WI38 (cell line): ENCODE data around the gene GALNTL6.

Experiments
- H3K4me3 ChIP-seq: 2 replicates; pipeline ENCODE4 v1.5.1; 2011; ENCODE audit warnings: low read depth, mild to moderate bottlenecking, control low read depth, low read length
- TF ChIP-seq, protein P1 (sequence below): IDR thresholded peaks from 2 replicates; pipeline ENCODE4 v1.5.1; 2012; ENCODE audit warnings: low read depth, mild to moderate bottlenecking, control low read depth, low read length

The GALNTL6 gene

DNA sequence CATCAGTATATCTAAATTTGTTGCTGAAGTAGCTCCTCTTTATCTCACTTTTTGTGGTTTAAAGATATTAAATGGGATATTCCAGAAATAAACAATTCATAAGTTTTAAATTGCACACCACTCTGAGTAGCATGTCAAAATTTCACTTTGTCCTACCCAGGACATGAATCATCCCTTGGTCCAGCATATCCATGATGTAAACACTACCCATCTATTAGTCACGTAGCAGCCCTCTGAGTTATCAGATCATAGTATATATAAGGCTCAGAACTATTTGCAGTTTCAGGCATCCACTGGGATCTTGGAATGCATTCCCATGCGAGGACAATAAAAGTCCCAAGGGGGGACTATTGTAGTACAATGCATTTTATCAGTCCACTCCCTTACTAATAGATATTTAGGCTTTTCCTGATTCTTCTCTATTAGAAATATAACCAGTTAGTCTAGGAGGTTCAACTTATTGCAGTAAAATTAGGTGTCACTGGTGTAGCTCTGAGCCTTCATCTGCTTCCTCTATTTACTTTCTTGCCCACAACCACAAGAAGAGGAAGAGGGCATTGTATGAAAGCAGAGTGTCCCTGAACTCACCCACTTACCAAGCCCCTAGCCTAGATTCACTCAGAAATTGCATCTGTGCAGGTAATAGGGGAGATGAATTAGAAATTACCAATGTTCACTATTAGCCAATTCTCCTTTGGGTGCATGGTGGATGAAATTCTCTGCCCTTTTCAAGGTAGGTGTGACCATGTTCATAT lies 945.6 kb downstream of the GALNTL6 start:
- H3K4me3 ChIP-seq, result no peak overlapping the region
- TF ChIP-seq, protein P1, sequence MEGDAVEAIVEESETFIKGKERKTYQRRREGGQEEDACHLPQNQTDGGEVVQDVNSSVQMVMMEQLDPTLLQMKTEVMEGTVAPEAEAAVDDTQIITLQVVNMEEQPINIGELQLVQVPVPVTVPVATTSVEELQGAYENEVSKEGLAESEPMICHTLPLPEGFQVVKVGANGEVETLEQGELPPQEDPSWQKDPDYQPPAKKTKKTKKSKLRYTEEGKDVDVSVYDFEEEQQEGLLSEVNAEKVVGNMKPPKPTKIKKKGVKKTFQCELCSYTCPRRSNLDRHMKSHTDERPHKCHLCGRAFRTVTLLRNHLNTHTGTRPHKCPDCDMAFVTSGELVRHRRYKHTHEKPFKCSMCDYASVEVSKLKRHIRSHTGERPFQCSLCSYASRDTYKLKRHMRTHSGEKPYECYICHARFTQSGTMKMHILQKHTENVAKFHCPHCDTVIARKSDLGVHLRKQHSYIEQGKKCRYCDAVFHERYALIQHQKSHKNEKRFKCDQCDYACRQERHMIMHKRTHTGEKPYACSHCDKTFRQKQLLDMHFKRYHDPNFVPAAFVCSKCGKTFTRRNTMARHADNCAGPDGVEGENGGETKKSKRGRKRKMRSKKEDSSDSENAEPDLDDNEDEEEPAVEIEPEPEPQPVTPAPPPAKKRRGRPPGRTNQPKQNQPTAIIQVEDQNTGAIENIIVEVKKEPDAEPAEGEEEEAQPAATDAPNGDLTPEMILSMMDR, result no peak

GRCh38 chr4:172760512-172760911 lies 947.3 kb downstream of the GALNTL6 start:
- TF ChIP-seq, protein P1, result no peak
- H3K4me3 ChIP-seq, result no peak overlapping the region

DNA sequence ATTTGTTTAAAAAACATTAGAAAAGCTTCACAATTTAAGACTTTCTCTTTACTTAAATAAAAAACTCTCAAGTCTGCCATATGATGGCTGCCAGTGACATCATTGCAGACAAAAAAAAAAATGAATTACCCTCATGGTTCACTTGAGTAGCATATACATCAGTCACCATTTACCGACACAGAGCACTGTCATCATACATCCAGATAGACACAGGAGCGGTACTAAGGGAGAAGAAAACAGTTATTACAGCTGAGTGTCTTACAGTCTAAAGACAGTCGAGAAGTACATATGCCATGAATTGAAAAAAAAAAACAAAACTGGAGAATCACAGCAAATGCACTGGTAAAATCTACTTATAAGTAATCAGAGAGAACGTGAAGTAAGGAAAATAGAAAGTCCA lies 949.7 kb downstream of the GALNTL6 start:
- TF ChIP-seq, protein P1, result no peak
- no peak overlapping the region for H3K4me3 ChIP-seq

DNA sequence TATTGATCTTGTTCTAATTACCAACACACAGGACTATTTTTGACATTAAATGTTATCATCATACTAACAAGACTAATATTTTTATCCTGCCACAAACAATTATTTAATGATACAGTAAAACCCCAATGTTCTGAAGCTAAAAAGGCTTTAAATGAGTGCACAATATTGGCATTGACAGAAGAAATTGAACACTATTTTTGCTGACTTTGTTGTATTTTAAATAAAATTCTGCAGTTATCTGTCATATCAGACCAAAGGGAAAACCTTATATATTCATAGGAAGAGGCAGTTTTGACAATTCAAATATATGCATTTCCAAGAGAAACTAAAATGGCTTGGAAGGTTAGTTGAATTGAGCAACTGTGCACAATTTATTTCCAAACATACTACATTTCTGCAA lies 957.6 kb downstream of the GALNTL6 start:
- TF ChIP-seq, protein P1, result no peak
- H3K4me3 ChIP-seq, result no peak overlapping the region

GRCh38 chr4:172772781-172773180 lies 959.6 kb downstream of the GALNTL6 start:
- H3K4me3 ChIP-seq, result no peak overlapping the region
- TF ChIP-seq, protein P1, result no peak

DNA sequence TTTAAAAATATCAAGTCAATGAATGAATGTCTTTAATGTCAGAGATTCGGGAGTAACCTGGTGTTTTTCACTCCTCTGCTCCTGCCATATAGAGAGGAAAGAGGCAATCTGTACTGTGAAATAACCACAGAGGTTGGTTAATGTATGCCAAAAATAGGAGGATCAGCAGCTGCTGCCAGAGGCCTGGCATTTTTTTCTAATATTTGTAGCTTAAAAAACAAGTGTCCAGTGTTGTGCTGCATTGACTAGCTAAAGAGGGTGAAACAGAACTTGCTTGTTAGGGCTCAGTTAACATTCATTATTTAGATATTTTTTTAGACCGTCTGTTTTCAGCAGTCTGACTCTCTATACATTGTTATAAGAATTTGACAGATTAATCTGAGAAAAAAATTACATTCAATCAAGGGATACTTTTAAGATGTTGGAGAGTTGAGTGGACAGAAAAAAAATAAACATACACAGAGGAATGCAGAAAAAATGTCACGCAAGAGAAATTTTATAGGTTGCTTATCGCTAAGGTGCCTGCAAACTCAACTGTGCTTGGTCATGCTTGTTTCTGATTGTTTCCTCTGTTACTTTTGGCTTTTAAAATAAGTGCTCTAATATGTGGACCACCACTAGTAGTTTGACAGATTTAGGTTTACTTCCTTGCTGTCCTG lies 963.1 kb downstream of the GALNTL6 start:
- TF ChIP-seq, protein P1, result no peak
- H3K4me3 ChIP-seq, result no peak overlapping the region

GRCh38 chr4:172777729-172778431 lies 964.7 kb downstream of the GALNTL6 start:
- no peak overlapping the region for H3K4me3 ChIP-seq
- TF ChIP-seq, protein P1, result no peak
